K562 (cell line): Measurements from ENCODE around the gene DBF4B. TPM values are rescaled to one million over a fixed set of nuclear protein-coding genes. Genes with fewer than 3 reads are reported as not detected.

Source experiments
- ATAC-seq: fragments of 200-7000 bp; cut with Tn5 transposase; 3 replicates; pipeline ENCODE4 v1.9.1; 2020; ENCODE audit warnings: moderate library complexity
- BruUV-seq: library from RNA; stranded (reverse); fragments of 400-500 nt; replicated peaks from 2 replicates; lab custom pipeline; 2021; lab: Mats Ljungman, UMichigan
- CTCF ChIA-PET: fragments of 300-600 bp; formaldehyde crosslinking; extraction: SDS; loops from one replicate; lab custom pipeline; 2021; ENCODE audit warnings: low intra/inter-chr PET ratio; lab: Yijun Ruan, JAX
- POLR2A ChIA-PET: fragments of 300-600, 350-650 bp; sonication (Branson Sonifier 250); formaldehyde crosslinking; extraction: SDS; loops from one replicate; lab custom pipeline; 2021; ENCODE audit warnings: antibody characterized with exemption, inconsistent platforms; lab: Yijun Ruan, JAX
- DNase-seq, 4 experiments: peaks; one replicate each; pipeline versions ENCODE4 v3.0.0 to v3.0.0-alpha.2; 2011 to 2018; ENCODE audit warnings: low spot score in 3 of 4, mixed read lengths in 3 of 4; ENCODE audit errors: extremely low read depth in 1 of 4
- FAIRE-seq: peaks from 2 replicates; lab custom pipeline; 2011; peaks lifted over from hg19 to GRCh38; lab: Jason Lieb, UNC
- H2AFZ ChIP-seq: 2 replicates; pipeline ENCODE4 v1.6.0; 2011; ENCODE audit warnings: low read depth, low read length, control low read depth, inconsistent platforms
- H3K27ac ChIP-seq: fragments of 200-600 bp; 3 replicates; pipeline ENCODE4 v1.8.0; 2011; ENCODE audit warnings: low read depth, mild to moderate bottlenecking, control low read depth, inconsistent platforms, low read length, moderate library complexity, mixed read lengths; ENCODE audit errors: extremely low read depth
- H3K27me3 ChIP-seq, 2 experiments: fragments of 300-600 bp in 1 of 2; 2 replicates in 1 of 2; 3 replicates in 1 of 2; pipeline versions ENCODE4 v1.6.0 to v1.8.0; 2011; ENCODE audit warnings: inconsistent platforms in 2 of 2, low read length in 2 of 2, mild to moderate bottlenecking in 1 of 2, mixed read lengths in 1 of 2, moderate library complexity in 1 of 2; ENCODE audit not compliant: control insufficient read depth in 2 of 2, insufficient read depth in 2 of 2
- H3K36me3 ChIP-seq: fragments of 300-600 bp; 3 replicates; pipeline ENCODE4 v1.8.0; 2011; ENCODE audit warnings: mild to moderate bottlenecking, low read length, inconsistent platforms; ENCODE audit not compliant: control insufficient read depth, insufficient read depth
- H3K4me1 ChIP-seq, 2 experiments: fragments of 200-600 bp in 1 of 2; replicated peaks in 1 of 2; 2 replicates in 1 of 2; 3 replicates in 1 of 2; pipeline versions ENCODE4 v1.5.1 to v1.8.0; 2011; ENCODE audit warnings: inconsistent platforms in 2 of 2, low read length in 2 of 2, mild to moderate bottlenecking in 1 of 2, mixed read lengths in 1 of 2, moderate library complexity in 1 of 2; ENCODE audit not compliant: control insufficient read depth in 2 of 2, insufficient read depth in 2 of 2
- H3K4me2 ChIP-seq: 2 replicates; pipeline ENCODE4 v1.6.1; 2011; ENCODE audit warnings: low read length, control low read depth, inconsistent platforms, mixed read lengths; ENCODE audit not compliant: insufficient read depth
- H3K4me3 ChIP-seq: fragments of 200-600 bp; sonication (generic), shearing (Covaris generic); 2 replicates; pipeline ENCODE4 v1.5.1; 2016; ENCODE audit warnings: control low read depth, inconsistent platforms
- H3K79me2 ChIP-seq: fragments of 200-600 bp; 3 replicates; pipeline ENCODE4 v1.8.0; 2011; ENCODE audit warnings: low read length, inconsistent platforms; ENCODE audit not compliant: control insufficient read depth, insufficient read depth
- H3K9ac ChIP-seq, 2 experiments: 2 replicates each; pipeline versions ENCODE4 v1.6.0 to v1.6.1; 2011; ENCODE audit warnings: low read depth in 2 of 2, low read length in 2 of 2, control low read depth in 1 of 2, inconsistent platforms in 1 of 2, mild to moderate bottlenecking in 1 of 2, mixed read lengths in 1 of 2; ENCODE audit not compliant: insufficient read depth in 1 of 2
- H3K9me1 ChIP-seq: one replicate; pipeline ENCODE4 v1.6.0; 2011; ENCODE audit warnings: inconsistent platforms, mild to moderate bottlenecking, low read length, moderate library complexity; ENCODE audit not compliant: control insufficient read depth, insufficient read depth
- H3K9me3 ChIP-seq: replicated peaks from 2 replicates; pipeline ENCODE4 v1.5.1; 2011; ENCODE audit warnings: low read depth, low read length, inconsistent platforms; ENCODE audit not compliant: control insufficient read depth, insufficient read depth
- H4K20me1 ChIP-seq: replicated peaks from 2 replicates; pipeline ENCODE4 v1.6.1; 2011; ENCODE audit warnings: low read length, inconsistent platforms, mixed read lengths; ENCODE audit not compliant: control insufficient read depth, insufficient read depth
- BCOR ChIP-seq: fragments of 450-650 bp; IDR thresholded peaks from 2 replicates; pipeline ENCODE4 v1.6.1; 2016
- BHLHE40 ChIP-seq: IDR thresholded peaks from 2 replicates; pipeline ENCODE4 v1.6.1; 2011; ENCODE audit warnings: low read length, improper control_type of control experiment
- E2F3 ChIP-seq: fragments of 250-450 bp; sonication (Bioruptor Pico); IDR thresholded peaks from 2 replicates; pipeline ENCODE4 v1.4.0; 2020; ENCODE audit warnings: mild to moderate bottlenecking
- EZH2 ChIP-seq: IDR thresholded peaks from 2 replicates; pipeline ENCODE4 v1.6.1; 2012; ENCODE audit warnings: low read depth, mild to moderate bottlenecking, inconsistent platforms, low read length, borderline replicate concordance
- MYC ChIP-seq, 2 experiments: fragments of 250-450 bp in 1 of 2; sonication (Bioruptor Pico) in 1 of 2; IDR thresholded peaks; 2 replicates each; pipeline versions ENCODE4 v1.5.1 to v1.6.1; 2012 to 2021; ENCODE audit warnings: low read depth in 2 of 2, borderline replicate concordance in 1 of 2, improper control_type of control experiment in 1 of 2, low read length in 1 of 2, mild to moderate bottlenecking in 1 of 2, moderate library complexity in 1 of 2
- NR2C1 ChIP-seq, 2 experiments: fragments of 450-650 bp; IDR thresholded peaks; 2 replicates each; pipeline ENCODE4 v1.6.1; 2017; ENCODE audit warnings: mild to moderate bottlenecking in 2 of 2, antibody characterized with exemption in 1 of 2, inconsistent platforms in 1 of 2, missing compliant biosample characterization in 1 of 2, missing genetic modification characterization in 1 of 2
- PHB ChIP-seq: fragments of 250-450 bp; sonication (Bioruptor Pico); IDR thresholded peaks from 2 replicates; pipeline ENCODE4 v1.5.0; 2021
- RB1 ChIP-seq: fragments of 450-650 bp; IDR thresholded peaks from 2 replicates; pipeline ENCODE4 v1.6.1; 2017; ENCODE audit warnings: low read depth, mild to moderate bottlenecking
- SAFB2 ChIP-seq: fragments of 200-400 bp; formaldehyde crosslinking; IDR thresholded peaks from 2 replicates; pipeline ENCODE4 v1.6.1; 2018; ENCODE audit warnings: borderline replicate concordance, low read length, low read depth, moderate library complexity; ENCODE audit not compliant: severe bottlenecking
- ZBTB7A ChIP-seq: IDR thresholded peaks from 2 replicates; pipeline ENCODE4 v1.6.1; 2011; ENCODE audit warnings: low read depth, mild to moderate bottlenecking, low read length, moderate library complexity, borderline replicate concordance; ENCODE audit not compliant: control insufficient read depth
- WGBS: fragments of 100-300 bp; shearing (Covaris generic); methylation state at CpG from one replicate; pipeline ENCODE4 v1.1.6; 2016; ENCODE audit warnings: low coverage, mixed read lengths; ENCODE audit not compliant: insufficient coverage; ENCODE audit errors: missing lambda C conversion rate; 5-methylcytosine and 5-hydroxymethylcytosine counted together
- in situ Hi-C: fragments of 300-500 bp; cut with MboI; formaldehyde crosslinking; loops from 4 replicates; pipeline ENCODE4 v1.15.0; 2018; ENCODE audit warnings: inconsistent platforms, mixed read lengths
- intact Hi-C: fragments of 100-400 bp; cut with micrococcal nuclease; formaldehyde crosslinking; loops from 2 replicates; pipeline ENCODE4 v1.14.2; 2022
- polyA plus RNA-seq, 8 experiments: library from polyadenylated mRNA; depleted of rRNA in 4 of 8; stranded (reverse) in 5 of 8; unstranded in 3 of 8; fragments of >200 nt; fragmentation: Nextera tagmentation in 2 of 8; fragmentation: Illumina TruSeq in 1 of 8; extraction: Ambion mirVana in 2 of 8; extraction: Trizol in 1 of 8; gene quantifications; 2 replicates each; pipeline versions ENCODE4 v1.2.1 to v1.2.3, GENCODE V29; 2011 to 2014; ENCODE audit warnings: inconsistent platforms in 1 of 8, missing spikeins in 1 of 8
- total RNA-seq, 7 experiments: library from RNA; depleted of rRNA in 6 of 7; stranded (reverse); fragments of >200 nt in 6 of 7; fragmentation: Illumina TruSeq in 2 of 7; extraction: Trizol in 2 of 7; gene quantifications; 2 replicates each; pipeline versions ENCODE4 v1.2.1 to v1.2.3, GENCODE V29; 2011 to 2021; ENCODE audit warnings: low replicate concordance in 1 of 7
- TF ChIP-seq, protein P1 (sequence below), 2 experiments: fragments of 450-650 bp; formaldehyde crosslinking in 1 of 2; IDR thresholded peaks; 2 replicates each; pipeline versions ENCODE4 v1.4.0 to v1.6.1; 2014 to 2020; ENCODE audit warnings: mild to moderate bottlenecking in 2 of 2, borderline replicate concordance in 1 of 2, low read depth in 1 of 2

The DBF4B gene
- total and polyA plus RNA-seq, 9 of the 15 experiments (the other 6 are each of a cell fraction or from before 2014, with no cell fraction given) = 2.5 to 26.9 (median 14.6) TPM

DNA sequence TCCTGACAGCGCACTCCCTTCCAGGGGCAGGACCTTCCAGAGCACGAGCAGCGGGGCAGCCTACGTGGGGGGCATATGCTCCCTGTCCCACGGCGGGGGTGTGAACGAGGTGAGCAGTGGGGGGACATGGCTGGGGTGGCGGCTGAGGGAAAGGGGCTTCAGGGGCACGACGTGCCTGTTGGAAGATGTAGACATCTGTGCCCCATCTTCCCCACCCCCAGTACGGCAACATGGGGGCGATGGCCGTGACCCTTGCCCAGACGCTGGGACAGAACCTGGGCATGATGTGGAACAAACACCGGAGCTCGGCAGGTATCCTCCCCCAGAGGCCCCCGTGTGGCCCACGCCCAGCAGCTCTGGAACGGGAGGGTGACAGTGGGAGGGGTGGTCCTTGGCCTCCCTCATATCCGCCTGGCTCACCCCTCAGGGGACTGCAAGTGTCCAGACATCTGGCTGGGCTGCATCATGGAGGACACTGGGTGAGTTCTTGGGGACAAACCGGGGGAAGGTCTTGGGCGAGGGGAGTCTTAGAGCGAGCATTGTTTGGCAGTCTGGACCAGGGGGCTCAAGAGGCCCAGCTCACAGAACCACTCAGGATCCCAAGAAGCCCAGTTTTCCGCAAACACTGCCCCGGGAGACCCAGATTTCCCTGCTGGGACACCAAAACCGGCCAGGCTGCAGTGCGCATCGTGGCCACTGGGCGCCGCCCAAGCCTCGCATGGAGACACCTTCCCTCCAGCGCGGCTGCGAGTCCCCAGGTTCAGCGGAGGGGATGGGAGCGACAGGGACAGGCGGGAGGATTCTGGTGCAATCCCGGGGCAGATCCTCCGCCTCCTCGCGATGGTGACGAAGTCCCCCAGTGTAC, 66.0 kb downstream of the DBF4B start:
- Histone ChIP-seq H3K9me3 (no peaks in the 10 kb centered on the region), H3K27me3 (peaks cover 2 to 23% of the 10 kb centered on the region in 2 experiments; a peak in 3 of 5 replicates), H3K9me1 (no peaks in the 10 kb centered on the region), H3K27ac (no peak overlapping the region), H3K79me2 (no peaks in the 10 kb centered on the region), H3K4me3 (peak overlapping the region; percentile 48), H3K36me3 (no peaks in the 10 kb centered on the region), H3K4me2 (peak overlapping the region; percentile 81), H3K4me1 (peaks cover 10 to 68% of the 10 kb centered on the region in 2 experiments; a peak in 4 of 5 replicates), H2AFZ (peak overlapping the region; percentile 91), H3K9ac (peak overlapping the region in 1 of 2 experiments; percentile 90; a peak in 2 of 4 replicates), H4K20me1 (peaks cover 5% of the 10 kb centered on the region)
- in situ Hi-C loops (loop anchor here (10.0 kb wide), 1 partner anchor 240 kb away; no protein-coding TSS in a partner anchor), intact Hi-C loops (loop anchor here (1.0 to 10.0 kb wide), 5 partner anchors 68 to 358 kb away; partner anchors contain the start of gene PLCD3)
- under 1% methylated on average over 32 of the region's 42 CpGs for WGBS
- FAIRE-seq = peak; percentile 89
- peak; percentile 86 to 91 (median 88) for DNase-seq
- ChIA-PET CTCF (interaction anchor here (0.6 to 2.8 kb wide), 7 partner anchors 12 to 361 kb away, joined by 3 to 24 read pairs (median 5); partner anchors contain the start of gene ACBD4), POLR2A (no interaction called here)
- ATAC-seq = peak; percentile 73
- BruUV-seq = no TSS peak
- TF ChIP-seq E2F3 (CRISPR knock-in tag) = no peak
- TF ChIP-seq RB1 = peak; percentile 80
- TF ChIP-seq BHLHE40 = peak; percentile 32
- TF ChIP-seq MYC (IDR thresholded peaks at IDR 0.05; ENCODE audit: low read depth, low read length) = peak; percentile 45; the same call in 1 of the 2 replicates
- no peak for TF ChIP-seq MYC (CRISPR knock-in tag; IDR thresholded peaks at IDR 0.05; ENCODE audit: borderline replicate concordance, low read depth)
- TF ChIP-seq NR2C1 (IDR thresholded peaks at IDR 0.05) = no peak
- TF ChIP-seq NR2C1 (tag; IDR thresholded peaks at IDR 0.05) = no peak
- no peak for TF ChIP-seq PHB (CRISPR knock-in tag)
- no peak for TF ChIP-seq SAFB2
- peak; percentile 48; the same call in 1 of the 2 replicates for TF ChIP-seq BCOR
- TF ChIP-seq ZBTB7A = peak; percentile 29; the same call in 1 of the 2 replicates
- TF ChIP-seq, protein P1, sequence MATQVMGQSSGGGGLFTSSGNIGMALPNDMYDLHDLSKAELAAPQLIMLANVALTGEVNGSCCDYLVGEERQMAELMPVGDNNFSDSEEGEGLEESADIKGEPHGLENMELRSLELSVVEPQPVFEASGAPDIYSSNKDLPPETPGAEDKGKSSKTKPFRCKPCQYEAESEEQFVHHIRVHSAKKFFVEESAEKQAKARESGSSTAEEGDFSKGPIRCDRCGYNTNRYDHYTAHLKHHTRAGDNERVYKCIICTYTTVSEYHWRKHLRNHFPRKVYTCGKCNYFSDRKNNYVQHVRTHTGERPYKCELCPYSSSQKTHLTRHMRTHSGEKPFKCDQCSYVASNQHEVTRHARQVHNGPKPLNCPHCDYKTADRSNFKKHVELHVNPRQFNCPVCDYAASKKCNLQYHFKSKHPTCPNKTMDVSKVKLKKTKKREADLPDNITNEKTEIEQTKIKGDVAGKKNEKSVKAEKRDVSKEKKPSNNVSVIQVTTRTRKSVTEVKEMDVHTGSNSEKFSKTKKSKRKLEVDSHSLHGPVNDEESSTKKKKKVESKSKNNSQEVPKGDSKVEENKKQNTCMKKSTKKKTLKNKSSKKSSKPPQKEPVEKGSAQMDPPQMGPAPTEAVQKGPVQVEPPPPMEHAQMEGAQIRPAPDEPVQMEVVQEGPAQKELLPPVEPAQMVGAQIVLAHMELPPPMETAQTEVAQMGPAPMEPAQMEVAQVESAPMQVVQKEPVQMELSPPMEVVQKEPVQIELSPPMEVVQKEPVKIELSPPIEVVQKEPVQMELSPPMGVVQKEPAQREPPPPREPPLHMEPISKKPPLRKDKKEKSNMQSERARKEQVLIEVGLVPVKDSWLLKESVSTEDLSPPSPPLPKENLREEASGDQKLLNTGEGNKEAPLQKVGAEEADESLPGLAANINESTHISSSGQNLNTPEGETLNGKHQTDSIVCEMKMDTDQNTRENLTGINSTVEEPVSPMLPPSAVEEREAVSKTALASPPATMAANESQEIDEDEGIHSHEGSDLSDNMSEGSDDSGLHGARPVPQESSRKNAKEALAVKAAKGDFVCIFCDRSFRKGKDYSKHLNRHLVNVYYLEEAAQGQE (IDR thresholded peaks at IDR 0.05; ENCODE audit: borderline replicate concordance) = peak; percentile 66
- TF ChIP-seq, protein P1 (CRISPR knock-in tag; IDR thresholded peaks at IDR 0.05; ENCODE audit: low read depth) = no peak
- no peak for TF ChIP-seq EZH2
